Suppressor macrophage treated with lipopolysaccharide for 4 hours (primary cell): ENCODE data around the gene TBCK.
"Not testable (repeated sequence)": the region's sequence is repeated elsewhere in the genome, so short reads cannot be mapped to it uniquely, and the experiment has no call there.

Experiments used
- DNase-seq: peaks from one replicate; pipeline ENCODE4 v3.0.0-alpha.2; 2020

TBCK gene

DNA sequence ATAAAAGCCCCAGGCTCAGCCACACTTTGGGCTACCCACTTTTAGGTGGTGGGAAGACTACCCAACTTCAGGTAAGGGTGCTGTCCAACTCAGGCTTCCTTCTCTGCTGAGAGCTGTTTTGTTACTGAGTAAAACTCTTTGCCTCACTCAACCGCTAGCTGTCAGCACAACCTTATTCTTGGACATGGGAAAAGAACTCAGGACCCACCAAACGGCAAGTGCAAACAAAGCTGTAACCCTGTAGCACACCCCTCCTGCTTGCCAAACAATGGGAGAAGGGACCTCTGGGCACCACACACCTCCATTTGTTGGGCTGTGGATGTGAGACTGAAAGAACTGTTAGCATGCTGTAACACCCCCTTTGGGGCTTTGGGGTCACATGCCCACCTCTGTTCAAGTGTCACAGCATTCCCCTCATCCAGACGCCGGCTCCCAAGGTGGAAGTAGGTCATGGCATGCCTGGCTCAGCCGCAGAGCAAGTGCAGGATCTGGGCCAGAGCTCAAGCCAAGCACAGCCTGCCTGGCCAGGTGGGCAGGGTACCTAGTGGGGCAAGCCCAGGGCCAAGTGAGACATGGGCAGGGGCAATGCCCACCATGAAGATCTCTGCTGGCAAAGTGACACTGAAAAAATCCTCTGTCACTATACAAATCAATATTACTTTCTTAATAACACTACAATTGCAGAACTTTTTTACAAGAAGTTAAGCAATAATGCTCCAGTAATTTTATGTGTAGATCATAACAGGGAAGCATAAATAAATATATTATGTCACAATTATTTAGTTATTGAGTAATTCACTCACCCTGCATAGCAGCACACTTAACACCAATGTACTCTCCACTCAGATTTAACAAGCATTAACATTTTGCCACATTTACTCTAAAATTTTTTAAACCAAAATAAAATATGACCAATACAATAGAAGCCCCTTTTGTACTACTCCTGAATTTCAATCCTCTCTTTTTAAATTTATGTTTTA, 107.2 kb downstream of the TBCK start:
- no peak for DNase-seq

DNA sequence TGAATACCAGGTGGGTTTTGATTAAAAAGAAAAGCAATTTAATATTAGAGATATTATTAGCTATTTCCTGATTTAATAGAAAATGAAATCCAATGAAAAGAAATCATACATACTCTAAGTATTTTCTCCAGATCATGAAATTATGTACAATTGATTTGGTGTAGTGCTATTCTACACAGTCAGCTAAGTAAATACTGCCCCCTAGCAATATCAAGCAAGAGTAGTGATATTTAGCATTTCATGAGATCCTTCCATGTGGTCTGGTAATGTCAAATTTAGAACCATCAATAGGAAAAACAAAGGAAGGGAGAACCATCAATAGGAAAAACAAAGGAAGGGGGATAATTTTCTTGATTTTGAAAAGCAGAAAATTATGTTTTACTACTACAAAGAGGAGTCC, 114.6 kb downstream of the TBCK start:
- peak; percentile 11 for DNase-seq

DNA sequence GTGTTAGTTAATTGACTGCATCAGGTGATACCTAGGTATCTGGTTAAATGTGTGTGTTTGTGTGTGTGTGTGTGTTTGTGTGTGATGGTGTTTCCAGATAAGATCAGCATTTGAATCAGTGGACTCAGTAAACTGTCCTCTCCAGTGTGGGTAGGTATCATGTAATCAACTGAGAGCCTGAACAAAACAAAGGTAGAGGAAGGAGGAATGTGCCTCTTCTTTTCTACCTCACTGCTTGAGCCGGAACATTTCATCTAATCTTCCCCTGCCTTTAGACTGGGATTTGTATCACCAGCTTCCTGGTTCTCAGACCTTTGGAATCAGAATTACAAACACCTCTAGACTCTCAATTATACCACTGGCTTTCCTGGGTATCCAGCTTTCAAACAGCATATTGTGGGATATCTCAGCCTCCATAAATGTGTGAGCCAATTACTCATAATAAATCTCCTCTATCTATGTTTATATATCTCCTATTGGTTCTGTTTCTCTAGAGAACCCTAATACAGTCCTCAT, 120.5 kb downstream of the TBCK start:
- DNase-seq = no peak

DNA sequence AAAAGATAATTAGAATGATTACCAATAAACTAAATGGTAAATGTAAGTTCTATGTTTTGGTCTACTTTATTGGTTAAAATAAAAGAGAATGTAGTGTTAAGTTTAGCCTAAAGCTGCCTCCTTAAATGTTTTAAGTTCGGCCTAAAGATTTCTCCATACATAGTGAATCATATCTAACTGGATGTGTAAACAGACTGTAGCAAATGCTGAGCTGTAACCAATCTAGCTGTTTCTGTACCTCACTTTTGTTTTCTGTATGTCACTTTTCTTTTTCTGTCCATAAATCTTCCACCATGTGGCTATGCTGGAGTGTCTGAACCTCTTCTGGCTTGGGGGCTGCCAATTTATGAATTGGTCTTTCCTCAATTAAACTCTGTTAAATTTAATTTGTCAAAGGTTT, 121.2 kb downstream of the TBCK start:
- DNase-seq = no peak

DNA sequence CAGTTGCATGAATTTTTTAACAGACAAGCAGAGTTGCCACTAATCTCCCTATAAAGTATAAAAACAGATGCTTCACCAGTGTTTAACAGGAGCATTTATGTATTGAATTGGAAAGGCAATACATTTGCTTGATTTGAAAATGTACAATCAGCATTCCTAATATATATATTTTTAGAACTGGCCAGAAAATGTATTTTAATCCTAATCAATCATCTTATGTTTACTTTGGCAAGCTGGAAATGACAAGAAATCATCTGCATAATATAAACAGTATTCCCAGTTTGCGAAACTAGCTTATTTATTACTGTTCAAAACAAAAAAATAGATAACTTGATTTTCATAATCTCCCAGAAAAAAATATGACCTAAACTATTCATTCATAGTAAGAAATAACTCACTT, 123.9 kb downstream of the TBCK start:
- DNase-seq = no peak

DNA sequence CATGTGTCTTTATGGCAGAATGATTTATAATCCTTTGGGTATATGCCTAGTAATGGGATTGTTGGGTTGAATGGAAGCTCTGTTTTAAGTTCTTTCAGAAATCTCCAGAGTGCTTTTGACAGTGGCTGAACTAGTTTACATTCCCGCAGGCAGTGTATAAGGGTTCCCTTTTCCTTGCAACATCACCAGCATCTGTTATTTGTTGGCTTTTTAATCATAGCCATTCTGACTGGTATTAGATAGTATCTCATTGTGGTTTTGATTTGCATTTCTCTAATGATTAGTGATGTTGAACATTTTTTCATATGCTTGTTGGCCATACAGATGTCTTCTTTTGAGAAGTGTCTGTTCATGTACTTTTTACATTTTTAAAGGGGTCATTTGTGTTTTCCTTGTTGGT, 129.8 kb downstream of the TBCK start:
- DNase-seq = no peak

DNA sequence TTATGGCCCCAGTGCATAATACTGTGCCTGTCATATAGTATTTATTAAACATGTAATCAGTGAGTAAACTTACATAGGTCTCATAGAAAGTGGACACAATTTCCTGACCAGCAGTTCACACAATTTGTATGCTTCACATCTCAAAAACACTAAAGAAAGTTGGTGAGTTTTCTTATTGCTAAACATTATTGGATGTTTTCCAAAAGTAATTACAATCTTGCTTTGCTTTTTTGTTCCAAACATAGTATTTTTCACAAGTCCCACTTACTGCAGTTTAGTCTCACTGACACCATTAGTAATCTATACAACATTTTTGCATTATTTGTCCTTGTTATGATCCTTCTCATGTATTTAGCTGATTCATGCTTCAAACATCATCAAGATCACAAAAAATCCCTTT, 132.5 kb downstream of the TBCK start:
- no peak for DNase-seq

DNA sequence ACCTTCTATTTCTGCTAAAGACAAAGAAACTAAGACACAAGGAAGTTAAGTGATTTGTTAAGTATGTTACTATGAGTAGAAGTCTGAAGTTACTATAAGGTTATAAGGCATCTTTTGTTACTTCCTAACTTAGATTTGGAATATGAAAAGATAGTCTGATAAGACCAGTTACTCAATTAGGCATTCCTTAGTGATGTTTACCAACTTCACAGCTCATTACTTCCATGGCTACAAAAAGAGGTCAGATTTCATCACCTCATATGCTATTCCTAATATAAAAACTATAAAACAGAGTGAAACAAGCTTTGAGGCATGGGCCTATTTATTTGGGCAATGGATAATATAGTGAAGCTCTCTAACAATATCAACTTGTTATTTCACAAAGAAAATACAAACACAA, 143.1 kb downstream of the TBCK start:
- no peak for DNase-seq

DNA sequence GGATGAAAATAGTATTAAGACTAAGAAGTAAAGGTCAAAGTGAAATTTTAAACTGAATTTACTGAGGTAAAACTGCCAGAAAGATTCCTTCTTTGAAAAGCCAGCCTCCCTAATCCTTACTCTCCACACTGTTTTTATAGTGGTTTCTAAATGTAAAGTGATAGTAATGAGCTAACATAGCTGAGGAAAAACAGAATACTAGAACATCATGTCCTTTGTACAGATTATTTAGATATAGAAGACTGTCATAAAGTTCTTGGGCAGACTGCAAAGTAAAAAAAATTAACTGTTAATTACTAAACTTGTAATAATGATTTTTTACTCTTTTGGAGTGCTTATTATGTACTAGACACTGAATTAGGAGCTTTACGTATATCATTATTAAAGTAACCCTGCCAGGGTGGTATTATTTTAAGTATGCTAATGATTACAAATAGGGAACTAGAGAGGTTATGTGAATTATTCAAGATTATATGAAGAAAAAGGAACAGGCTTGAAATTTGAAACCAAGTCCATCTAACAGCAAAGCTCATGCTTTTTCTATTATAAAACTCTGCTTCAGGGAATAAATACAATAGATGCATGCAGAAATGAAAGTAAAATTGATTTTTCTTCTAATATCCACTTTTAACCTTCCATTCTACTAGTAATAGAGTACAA, 150.5 kb downstream of the TBCK start:
- DNase-seq = no peak

DNA sequence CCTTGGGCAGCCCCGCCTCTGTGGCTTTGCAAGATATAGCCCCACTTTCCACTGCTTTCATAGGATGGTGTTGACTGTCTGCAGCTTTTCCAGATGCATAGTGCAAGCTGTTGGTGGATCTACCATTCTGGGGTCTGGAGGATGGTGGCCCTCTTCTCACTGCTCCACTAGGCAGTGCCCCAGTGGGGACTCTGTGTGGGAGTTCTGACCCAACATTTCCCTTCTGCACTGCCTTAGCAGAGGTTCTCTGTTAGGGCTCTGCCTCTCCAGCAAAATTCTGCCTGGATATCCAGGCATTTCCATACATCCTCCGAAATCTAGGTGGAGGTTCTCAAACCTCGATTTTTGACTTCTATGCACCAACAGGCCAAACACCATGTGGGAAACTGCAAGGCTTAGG, 153.7 kb downstream of the TBCK start:
- DNase-seq = no peak

DNA sequence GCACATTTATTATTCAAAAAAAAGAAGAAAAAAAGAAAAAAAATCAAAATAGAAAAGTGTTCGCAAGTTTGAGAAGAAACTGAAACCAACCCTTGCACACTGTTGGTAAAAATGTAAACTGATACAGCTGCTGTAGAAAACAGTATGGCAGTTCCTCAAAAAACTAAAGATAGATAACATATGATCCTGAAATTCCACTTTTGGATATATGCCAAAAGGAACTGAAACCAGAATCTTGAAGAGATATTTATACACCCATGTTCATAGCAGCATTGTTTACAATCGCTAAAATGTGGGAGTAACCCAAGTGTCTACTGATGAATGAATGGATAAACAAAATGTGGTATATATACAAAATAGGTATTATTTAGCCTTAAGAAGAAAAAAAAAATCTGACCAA, 155.4 kb downstream of the TBCK start:
- peak; percentile 78 for DNase-seq

DNA sequence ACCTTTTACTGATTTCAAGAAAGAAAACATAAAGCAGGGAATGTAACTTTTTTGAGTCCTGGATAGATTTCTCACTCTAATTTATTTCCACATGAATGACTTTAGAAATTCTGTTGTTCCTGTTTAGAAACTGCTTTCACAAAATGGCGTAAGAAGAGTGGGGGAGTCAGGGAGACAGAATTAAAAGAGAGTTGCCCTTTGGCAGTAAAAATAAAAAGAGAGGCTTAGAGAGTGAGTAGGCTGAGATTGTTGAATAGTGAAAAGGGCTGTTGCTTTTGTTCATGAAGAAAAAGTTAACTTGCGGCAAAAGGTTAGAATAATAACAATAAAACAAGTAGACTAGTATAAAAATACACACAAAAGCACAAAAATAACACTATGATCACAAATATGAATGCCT, 166.1 kb downstream of the TBCK start:
- no peak for DNase-seq

DNA sequence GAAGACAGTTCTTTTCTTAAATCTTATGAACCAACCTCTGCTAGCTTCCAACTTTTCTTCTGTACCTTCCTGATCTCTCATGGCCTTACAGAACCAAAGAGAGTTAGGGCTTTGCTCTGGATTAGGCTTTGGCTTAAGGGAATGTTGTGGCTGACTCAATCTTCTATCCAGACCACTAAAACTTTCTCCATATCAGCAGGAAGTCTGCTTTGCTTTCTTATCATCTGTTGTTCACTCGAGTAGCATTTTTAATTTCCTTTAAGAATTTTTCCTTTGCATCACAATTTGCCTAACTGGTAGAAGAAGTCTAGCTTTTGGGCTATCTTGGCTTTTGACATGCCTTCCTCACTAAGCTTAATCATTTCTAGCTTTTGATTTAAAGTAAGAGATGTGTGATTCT, 167.0 kb downstream of the TBCK start:
- no peak for DNase-seq

DNA sequence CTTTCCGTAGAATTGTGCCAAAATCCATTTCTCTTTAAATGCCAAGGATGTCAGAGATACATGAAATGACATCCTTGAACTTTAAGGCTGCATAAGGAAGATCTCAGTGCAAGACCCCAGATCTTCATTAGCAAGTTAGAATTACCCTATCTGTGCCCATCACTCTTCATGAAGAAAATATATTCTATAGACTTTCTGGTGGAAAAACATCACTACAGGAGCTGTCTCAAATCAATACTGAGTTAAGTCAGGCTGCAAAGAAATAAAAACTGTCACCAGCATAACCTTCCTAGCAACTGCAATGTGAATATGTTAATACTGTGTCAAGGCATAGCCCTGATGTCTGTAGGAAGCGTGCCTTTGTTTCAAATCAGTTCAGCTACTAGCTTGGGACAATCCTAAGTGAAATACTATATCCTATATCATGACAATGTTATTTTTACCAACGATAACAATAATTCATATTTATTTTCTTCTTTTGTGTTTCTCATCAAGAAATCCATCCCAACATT, 173.3 kb downstream of the TBCK start:
- no peak for DNase-seq

DNA sequence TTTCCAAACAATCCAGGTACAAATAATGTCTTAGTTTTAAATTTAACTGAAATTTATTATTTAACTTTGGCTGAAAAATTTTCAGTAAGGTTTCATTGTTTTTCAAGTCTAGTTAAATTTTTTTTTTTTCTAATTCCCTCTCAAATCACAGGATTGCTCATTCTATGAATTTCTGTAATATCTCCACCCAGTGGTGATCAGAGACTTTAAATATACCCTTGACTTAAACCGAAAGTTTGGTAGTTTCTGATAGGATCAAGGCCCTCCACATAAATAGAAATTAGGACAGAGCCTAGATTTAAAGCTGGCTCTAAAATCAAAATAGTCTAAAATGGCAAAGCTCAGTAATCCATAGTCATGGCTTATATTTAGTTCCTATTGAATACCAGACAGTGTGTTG, 175.4 kb downstream of the TBCK start:
- DNase-seq = no peak

DNA sequence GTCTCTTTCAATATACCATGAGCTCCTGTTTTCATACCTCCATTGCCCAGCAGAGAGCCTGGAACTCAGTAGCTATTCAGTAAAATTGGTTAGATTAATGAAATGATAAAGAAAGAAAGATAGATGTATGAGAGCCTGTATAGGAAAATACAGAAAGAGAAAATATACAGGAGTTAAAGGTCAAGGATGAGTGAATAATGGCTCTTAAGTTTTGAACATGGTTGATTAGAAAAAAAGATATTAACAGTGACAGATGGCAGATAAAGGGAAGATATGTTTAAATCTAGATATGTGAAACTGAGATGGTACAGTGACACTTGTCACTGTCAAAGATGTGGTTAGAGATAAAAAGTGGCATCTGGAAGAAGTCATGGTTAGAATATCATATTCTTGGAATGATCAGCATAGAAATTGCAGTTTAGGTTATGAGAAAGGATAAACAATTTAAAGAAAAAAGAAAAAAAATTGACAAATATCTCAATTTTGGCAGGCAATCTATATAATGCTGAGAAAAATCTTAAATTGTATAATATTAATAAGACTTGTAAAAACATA, 179.2 kb downstream of the TBCK start:
- DNase-seq = no peak

DNA sequence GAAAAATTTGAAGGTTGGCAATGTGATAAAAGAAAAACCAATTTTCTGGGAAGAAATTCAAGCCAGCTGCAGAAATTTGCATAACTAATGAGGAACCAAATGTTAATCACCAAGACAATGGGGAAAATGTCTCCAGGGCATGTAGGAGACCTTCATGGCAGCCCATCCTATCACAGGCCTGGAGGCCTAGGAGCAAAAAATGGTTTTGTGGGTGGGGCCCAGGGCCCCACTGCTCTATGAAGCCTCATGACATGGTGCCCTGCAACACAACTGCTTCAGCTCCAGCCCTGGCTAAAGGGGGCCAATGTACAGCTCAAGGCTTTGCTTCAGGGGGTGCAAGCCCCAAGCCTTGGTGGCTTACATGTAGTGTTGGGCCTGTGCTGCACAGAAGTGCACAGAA, 184.0 kb downstream of the TBCK start:
- DNase-seq = no peak

DNA sequence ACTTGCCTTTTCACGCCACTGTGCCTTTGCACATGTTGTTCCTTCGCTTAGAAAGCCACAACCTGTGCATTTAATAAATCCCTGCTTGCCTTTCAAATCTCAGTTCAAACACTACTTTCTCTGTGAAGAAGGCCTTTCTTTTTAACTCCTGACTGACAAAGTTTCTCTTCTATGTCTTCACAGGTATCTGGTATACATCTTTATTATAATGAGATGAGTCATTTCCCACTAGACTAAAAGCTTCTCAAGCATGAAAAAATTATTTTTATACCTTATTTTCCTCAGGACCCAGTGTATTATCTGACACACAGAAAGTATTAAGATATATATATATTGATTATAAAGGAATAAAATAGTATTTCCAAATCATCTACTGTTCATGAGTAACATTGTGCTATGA, 189.9 kb downstream of the TBCK start:
- no peak for DNase-seq

DNA sequence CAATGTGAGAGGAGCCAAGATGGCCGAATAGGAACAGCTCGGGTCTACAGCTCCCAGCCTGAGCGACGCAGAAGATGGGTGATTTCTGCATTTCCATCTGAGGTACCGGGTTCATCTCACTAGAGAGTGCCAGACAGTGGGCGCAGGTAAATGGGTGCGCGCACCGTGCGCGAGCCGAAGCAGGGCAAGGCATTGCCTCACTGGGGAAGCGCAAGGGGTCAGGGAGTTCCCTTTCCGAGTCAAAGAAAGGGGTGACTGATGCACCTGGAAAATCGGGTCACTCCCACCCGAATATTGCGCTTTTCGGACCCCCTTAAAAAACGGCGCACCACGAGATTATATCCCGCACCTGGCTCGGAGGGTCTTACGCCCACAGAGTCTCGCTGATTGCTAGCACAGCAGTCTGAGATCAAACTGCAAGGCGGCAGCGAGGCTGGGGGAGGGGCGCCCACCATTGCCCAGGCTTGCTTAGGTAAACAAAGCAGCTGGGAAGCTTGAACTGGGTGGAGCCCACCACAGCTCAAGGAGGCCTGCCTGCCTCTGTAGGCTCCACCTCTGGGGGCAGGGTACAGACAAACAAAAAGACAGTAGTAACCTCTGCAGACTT, 196.0 kb downstream of the TBCK start:
- not testable (repeated sequence) for DNase-seq

DNA sequence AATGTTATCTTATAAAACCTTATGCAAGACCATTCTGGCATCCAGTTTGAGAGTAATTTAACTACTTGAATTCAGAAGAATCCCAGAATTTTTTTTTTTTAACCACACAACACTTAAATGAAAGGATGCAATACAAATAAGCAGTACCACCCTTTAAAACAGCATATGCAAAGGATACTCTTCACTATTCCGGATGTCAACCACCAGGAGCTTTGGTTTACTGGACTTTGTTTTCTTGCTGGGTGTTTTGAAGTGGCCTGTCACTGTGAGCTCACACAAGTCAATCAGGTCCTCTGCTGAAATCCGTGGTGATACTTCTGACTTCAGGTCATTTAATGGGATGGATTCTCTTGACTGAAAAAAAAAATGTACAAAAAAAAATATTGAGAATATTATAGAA, 200.0 kb downstream of the TBCK start:
- DNase-seq = no peak

DNA sequence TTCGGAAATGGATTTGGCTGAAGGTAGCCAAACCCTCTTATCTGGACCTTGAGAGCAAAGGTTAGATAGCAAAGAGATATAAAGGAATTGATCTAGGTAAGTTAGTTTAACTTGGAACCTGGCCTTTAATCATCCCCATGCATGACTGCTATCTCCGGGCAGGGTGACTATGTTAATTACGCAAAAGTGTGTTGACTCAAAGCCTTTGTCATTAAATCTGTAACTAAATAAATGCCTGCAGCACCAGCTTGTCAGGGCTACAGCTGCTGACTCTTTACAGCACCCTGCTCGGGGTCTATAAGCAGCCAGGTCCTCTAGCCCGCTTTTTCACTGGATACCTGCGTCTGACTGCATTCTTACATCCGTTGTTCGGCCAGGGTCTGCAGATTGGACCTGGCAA, 201.7 kb downstream of the TBCK start:
- DNase-seq = no peak

DNA sequence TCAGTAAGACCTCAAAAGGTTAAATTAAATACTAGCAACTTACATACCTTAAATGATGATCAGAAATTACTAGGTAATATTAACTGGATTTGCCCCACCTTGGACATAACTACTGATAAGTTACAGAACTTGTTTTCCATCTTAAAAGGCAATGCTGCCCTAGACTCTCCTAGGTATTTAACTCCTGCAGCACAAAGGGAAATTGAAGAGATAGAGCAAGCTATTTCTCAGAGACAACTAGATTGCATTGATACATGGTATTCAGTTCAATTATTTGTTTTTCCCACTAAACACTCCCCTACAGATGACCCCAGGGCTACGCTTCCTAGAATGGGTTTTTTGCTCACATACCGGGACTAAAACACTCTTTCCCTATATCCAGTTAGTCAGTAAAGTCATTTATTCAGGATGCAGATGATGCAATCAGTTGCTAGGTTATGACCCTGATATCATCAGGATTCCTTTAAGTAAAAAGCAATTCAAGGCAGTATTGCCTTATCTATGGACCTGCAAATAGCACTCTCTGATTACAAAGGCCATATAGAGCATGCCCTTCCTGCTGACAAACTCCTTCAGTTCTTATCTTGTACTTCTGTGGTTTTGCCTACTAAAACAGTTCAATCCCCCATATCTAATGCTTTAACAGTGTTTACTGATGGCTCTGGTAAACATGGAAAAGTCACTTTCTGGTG, 204.1 kb downstream of the TBCK start:
- DNase-seq = not testable (repeated sequence)

DNA sequence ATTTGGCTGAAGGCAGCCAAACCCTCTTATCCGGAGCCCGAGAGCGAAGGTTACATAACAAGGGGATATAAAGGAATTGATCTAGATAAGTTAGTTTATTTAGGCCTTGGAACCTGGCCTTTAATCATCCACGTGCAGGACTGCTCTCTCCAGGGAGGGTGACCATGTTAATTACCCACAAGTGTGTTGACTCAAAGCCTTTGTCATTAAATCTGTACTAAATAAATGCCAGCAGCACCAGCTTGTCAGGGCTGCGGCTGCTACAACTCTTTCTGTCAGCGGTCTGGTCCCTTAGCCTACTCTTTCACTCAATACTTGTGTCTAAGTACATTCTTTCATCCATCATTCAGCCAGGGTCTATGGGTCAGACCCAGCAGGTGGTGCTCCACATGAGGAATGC, 206.1 kb downstream of the TBCK start:
- DNase-seq = no peak
